ENCODE results near the gene S100P.
"Not testable (repeated sequence)": the region's sequence is repeated elsewhere in the genome, so short reads cannot be mapped to it uniquely, and the experiment has no call there.

DNA sequence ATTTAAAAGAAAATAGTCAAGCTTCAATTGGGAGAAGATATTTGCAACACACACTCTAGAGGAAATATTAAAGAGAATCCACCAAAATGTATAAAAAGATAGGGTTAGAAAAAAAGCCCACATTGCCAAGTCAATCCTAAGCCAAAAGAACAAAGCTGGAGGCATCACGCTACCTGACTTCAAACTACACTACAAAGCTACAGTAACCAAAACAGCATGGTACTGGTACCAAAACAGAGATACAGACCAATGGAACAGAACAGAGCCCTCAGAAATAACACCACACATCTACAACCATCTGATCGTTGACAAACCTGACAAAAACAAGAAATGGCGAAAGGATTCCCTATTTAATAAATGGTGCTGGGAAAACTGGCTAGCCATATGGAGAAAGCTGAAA, 39.5 kb upstream of the S100P start:
- not testable (repeated sequence) for TF ChIP-seq POLR2A (IDR thresholded peaks at IDR 0.05; ENCODE audit: low read length); GATA1 (IDR thresholded peaks at IDR 0.05; ENCODE audit: low read depth, low read length)
